Neutrophil (primary cell): ENCODE data around the gene CDKAL1.
"Not testable (repeated sequence)": the region's sequence is repeated elsewhere in the genome, so short reads cannot be mapped to it uniquely, and the experiment has no call there.

Experiments used
- H3K27ac ChIP-seq: fragments of 200-600 bp; sonication (generic); 2 replicates; pipeline ENCODE4 v1.5.1; 2016; ENCODE audit warnings: mild to moderate bottlenecking, moderate library complexity
- H3K27me3 ChIP-seq: fragments of 200-600 bp; sonication (generic); 2 replicates; pipeline ENCODE4 v1.6.0; 2016; ENCODE audit warnings: mild to moderate bottlenecking
- H3K36me3 ChIP-seq: fragments of 200-600 bp; sonication (generic); 2 replicates; pipeline ENCODE4 v1.5.1; 2017
- H3K4me1 ChIP-seq, 2 experiments: fragments of 200-600 bp in 1 of 2; sonication (generic) in 1 of 2; 1 replicate in 1 of 2; 2 replicates in 1 of 2; pipeline versions ENCODE4 v1.5.1 to v1.6.1; 2013 to 2016; ENCODE audit warnings: low read depth in 1 of 2, low read length in 1 of 2, mild to moderate bottlenecking in 1 of 2, moderate library complexity in 1 of 2; ENCODE audit not compliant: control insufficient read depth in 1 of 2, insufficient read depth in 1 of 2
- H3K4me3 ChIP-seq, 2 experiments: fragments of 200-600 bp in 1 of 2; sonication (generic) in 1 of 2; 1 replicate in 1 of 2; 2 replicates in 1 of 2; pipeline ENCODE4 v1.5.1; 2013 to 2016; ENCODE audit warnings: low read depth in 1 of 2, low read length in 1 of 2, mild to moderate bottlenecking in 1 of 2, moderate library complexity in 1 of 2
- H3K9me3 ChIP-seq: fragments of 200-600 bp; sonication (generic); 2 replicates; pipeline ENCODE4 v1.5.1; 2016
- TF ChIP-seq, protein P1 (sequence below): fragments of 200-600 bp; sonication (generic); IDR thresholded peaks from 2 replicates; pipeline ENCODE4 v1.5.1; 2016; ENCODE audit warnings: antibody characterized with exemption

Gene CDKAL1

DNA sequence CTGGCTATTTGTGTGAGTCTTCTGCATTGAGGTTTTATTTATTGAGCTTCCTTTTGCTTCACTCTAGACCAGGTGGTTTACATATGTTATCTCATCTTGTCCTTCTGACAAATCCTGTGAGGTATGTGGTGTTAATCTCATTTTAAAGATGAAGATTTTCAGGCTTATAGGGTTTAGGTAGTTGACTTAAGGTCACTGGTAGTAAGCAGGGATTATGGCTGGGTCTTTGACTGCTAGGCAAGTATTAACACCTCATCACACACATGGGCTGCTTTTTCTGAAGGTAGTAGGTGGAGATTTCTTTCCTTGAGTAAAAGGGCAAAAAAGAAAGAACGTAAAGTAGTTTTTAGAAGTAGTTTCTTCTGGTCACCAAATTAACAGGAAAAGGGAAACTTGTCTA lies 72.6 kb downstream of the CDKAL1 start:
- H3K27ac ChIP-seq = no peak overlapping the region
- no peak overlapping the region for H3K4me3 ChIP-seq
- TF ChIP-seq, protein P1, sequence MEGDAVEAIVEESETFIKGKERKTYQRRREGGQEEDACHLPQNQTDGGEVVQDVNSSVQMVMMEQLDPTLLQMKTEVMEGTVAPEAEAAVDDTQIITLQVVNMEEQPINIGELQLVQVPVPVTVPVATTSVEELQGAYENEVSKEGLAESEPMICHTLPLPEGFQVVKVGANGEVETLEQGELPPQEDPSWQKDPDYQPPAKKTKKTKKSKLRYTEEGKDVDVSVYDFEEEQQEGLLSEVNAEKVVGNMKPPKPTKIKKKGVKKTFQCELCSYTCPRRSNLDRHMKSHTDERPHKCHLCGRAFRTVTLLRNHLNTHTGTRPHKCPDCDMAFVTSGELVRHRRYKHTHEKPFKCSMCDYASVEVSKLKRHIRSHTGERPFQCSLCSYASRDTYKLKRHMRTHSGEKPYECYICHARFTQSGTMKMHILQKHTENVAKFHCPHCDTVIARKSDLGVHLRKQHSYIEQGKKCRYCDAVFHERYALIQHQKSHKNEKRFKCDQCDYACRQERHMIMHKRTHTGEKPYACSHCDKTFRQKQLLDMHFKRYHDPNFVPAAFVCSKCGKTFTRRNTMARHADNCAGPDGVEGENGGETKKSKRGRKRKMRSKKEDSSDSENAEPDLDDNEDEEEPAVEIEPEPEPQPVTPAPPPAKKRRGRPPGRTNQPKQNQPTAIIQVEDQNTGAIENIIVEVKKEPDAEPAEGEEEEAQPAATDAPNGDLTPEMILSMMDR = no peak
- no peaks in the 10 kb centered on the region for H3K27me3 ChIP-seq
- H3K36me3 ChIP-seq = no peaks in the 10 kb centered on the region
- no peaks in the 10 kb centered on the region for H3K9me3 ChIP-seq
- H3K4me1 ChIP-seq = no peaks in the 10 kb centered on the region

DNA sequence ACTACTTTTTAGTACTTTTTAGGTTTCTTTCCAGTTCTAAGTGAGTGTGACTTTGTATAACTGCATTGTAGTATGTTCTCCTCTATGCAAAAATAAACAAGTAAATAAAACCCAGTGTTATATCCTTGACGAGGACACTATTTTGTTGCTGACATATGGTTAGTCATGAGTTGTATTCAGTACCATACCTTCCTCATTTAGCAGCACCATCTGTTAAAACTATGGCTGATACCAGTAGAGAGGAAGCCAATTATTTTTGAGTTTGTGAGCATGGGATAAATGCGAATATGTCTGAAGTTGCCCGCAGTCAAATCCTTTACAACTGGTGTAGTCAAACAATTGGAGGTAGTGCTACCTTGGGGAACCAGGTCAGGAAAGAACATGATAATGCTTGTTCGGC lies 74.1 kb downstream of the CDKAL1 start:
- Histone ChIP-seq H3K36me3 (no peaks in the 10 kb centered on the region), H3K4me1 (no peaks in the 10 kb centered on the region), H3K4me3 (no peak overlapping the region), H3K27ac (no peak overlapping the region), H3K9me3 (no peaks in the 10 kb centered on the region), H3K27me3 (no peaks in the 10 kb centered on the region)
- TF ChIP-seq, protein P1 = no peak

DNA sequence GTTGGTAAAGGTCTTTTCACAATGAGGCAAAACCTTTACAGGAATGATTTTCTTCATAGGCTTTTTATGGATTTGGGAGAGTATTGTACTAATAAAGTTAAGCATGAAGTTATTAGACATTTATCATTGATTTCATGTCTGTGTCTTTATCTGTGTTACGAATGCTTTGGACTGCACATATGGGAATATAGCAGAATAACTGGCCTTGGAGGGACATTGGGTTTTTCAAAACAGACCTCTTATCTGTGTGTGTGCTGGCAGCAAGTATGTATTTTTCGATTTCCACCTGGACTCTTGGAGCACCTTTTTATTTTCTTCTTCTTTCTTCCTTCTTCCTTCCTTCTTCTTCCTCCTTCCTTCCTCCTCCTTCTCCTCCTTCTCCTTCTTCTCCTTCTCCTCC lies 74.6 kb downstream of the CDKAL1 start:
- no peaks in the 10 kb centered on the region for H3K36me3 ChIP-seq
- no peaks in the 10 kb centered on the region for H3K27me3 ChIP-seq
- TF ChIP-seq, protein P1 = no peak
- H3K9me3 ChIP-seq = no peaks in the 10 kb centered on the region
- H3K27ac ChIP-seq = no peak overlapping the region
- H3K4me3 ChIP-seq = no peak overlapping the region
- no peaks in the 10 kb centered on the region for H3K4me1 ChIP-seq

DNA sequence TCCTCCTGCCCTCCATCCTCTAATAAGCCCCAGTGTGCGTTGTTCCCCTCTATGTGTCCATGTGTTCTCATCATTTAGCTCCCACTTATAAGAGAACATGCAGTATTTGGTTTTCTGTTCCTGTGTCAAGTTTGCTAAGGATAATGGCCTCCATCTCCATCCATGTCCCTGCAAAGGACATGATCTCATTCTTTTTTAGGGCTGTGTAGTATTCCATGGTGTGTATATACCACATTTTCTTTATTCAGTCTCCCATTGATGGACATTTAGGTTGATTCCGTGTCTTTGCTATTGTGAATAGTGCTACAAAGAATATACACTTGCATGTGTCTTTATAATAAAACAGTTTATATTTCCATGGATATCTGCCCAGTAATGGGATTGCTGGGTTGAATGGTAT lies 75.7 kb downstream of the CDKAL1 start:
- H3K27me3 ChIP-seq, H3K9me3 ChIP-seq, H3K36me3 ChIP-seq, H3K27ac ChIP-seq, H3K4me3 ChIP-seq, H3K4me1 ChIP-seq: not testable (repeated sequence)

DNA sequence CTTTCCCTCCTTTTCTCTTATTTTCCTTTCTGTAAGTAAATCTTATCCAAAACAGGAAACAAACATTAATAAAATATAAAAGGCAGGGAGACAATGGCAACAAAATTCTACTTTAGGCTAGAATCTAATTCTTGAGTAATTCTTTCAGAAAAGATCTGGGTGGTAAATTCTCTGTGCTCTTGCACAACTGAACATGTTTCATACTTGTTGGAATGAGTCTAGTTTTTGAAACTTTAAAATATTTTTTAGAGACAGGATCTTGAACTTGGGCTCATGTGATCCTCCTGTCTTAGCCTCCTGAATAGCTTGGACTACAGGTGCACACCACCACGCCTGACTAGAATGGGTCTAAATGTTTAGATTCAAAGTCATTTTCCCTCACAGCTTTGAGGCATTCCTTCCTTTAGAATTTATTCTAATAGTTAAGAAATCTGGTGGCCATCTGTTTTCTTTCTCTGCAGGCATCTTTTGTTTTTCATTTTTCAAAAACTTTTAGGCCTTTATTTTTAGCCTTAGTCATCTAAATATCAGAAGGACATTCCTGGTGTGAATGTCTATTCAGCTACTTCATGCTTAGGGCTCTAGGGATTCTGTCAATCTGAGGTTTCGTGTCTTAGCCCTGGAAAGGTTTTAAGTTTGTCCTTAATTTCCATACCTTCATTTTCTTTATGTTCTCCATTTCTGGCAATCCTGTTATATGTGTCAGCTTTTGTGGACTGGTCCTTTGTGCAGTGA lies 76.5 kb downstream of the CDKAL1 start:
- Histone ChIP-seq H3K4me1 (no peaks in the 10 kb centered on the region), H3K27ac (no peak overlapping the region), H3K4me3 (no peak overlapping the region), H3K9me3 (no peaks in the 10 kb centered on the region), H3K36me3 (no peaks in the 10 kb centered on the region), H3K27me3 (no peaks in the 10 kb centered on the region)
- TF ChIP-seq, protein P1 = no peak

DNA sequence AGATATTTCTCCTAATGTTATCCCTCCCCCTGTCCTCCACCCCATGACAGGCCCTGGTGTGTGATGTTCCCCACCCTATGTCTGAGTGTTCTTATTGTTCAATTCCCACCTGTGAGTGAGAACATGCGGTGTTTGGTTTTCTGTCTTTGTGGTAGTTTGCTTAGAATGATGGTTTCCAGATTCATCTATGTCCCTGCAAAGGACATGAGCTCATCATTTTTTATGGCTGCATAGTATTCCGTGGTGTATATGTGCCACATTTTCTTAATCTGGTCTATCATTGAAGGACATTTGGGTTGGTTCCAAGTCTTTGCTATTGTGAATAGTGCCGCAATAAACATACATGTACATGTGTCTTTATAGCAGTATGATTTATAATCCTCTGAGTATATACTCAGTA lies 83.3 kb downstream of the CDKAL1 start:
- not testable (repeated sequence) for H3K4me3 ChIP-seq, H3K36me3 ChIP-seq, H3K4me1 ChIP-seq, H3K27ac ChIP-seq, H3K9me3 ChIP-seq, H3K27me3 ChIP-seq
